HG03558 (cell line): ENCODE data around the gene WFDC12.

ENCODE experiments used
- ATAC-seq: cut with Tn5 transposase; IDR thresholded peaks from one replicate; pipeline ENCODE4 v1.9.1; 2021; ENCODE audit warnings: moderate number of reproducible peaks; ENCODE audit not compliant: unreplicated experiment; ENCODE audit errors: extremely low read depth

The WFDC12 gene

GRCh38 chr20:45115829-45116228 lies 8.4 kb downstream of the WFDC12 start:
- no peak for ATAC-seq

DNA sequence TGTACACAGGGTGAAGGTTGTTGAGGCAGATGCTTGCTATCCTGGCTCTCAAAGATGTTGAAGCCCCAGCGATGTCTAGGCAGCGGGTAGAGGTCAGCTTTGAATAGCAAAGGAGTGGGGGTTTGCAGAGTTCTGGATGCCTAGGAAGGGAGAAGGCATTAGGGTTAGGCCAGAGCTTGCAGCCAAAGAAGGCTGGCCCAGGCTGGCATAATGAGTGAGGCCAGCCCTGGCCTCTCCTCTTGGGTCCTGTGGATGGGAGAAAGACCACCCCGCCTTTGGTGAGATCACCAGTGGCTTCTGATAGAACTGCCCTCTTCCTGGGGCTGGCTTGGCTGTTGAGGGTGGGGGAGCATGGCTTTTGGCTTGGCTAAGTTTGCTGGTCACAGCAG lies 8.9 kb downstream of the WFDC12 start:
- ATAC-seq = no peak

DNA sequence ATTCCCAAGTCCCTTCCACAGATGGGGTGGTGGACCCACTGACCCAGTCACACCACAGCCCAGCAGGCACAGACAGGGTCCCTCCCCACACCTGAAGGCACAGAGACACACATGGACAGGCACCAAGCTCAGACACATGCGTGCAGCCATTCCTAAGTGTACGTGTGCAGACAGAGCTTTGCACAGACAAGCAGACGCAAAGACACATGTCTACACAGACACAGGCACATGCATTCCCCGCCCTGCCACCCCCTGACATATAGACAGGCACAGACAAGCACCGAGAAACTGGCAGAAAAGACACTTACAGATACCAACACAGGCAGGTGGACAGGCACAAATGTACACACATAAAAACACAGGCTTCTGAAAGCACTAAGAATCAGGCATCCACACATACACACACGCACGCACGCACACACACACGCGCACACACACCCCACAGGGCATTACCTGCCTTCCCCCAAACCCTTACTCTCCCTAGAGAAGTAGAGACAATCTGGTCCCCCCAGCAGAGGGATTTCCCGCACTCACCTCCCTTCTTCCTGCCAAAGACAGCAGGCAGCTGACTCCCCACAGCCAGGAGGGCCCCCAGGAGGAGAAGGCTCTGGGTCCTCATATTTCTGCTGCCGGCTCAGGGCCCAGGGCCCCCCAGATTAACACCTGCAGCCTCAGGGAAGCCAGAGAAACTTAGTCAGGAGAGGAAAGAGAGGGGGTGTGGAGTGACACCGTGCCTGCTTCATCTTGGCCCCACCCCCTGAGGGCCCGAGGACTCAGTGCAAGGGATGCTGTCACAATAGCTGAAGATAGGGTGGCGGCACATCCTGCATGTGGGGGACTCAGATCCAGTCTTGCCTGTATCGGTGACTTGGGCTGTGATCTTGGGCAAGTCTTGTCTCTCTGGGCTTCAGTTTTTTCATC lies 9.5 kb downstream of the WFDC12 start, which contains the start of gene WFDC5:
WFDC5 (minus strand) TSS at position 710 of the 921 bp plus-strand sequence; CDS start at position 619, 91 bp downstream.
- no peak for ATAC-seq

DNA sequence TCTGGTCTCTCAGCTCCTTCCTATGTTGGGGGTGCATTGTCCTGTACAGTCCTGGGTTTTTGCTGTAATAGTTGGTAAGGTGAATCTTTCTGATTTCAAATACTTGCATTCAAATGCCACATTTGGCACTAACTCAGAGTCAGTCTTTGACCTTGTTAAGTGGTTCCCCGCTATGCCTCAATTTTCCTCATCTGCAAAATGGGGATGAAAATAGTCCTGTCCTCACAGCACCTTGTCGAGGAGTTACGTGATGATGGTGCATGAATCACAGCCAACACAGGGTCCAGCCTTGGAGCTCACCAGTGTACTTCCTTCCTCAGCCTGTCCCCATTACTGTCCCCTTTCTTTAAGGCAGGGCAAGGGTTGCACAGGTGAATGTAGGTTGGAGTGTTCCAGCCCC lies 10.4 kb downstream of the WFDC12 start:
- ATAC-seq = no peak

GRCh38 chr20:45112754-45113153 lies 11.5 kb downstream of the WFDC12 start:
- ATAC-seq = no peak

GRCh38 chr20:45111799-45112471 lies 12.3 kb downstream of the WFDC12 start:
- ATAC-seq = no peak

GRCh38 chr20:45111285-45111684 lies 13.0 kb downstream of the WFDC12 start:
- no peak for ATAC-seq

DNA sequence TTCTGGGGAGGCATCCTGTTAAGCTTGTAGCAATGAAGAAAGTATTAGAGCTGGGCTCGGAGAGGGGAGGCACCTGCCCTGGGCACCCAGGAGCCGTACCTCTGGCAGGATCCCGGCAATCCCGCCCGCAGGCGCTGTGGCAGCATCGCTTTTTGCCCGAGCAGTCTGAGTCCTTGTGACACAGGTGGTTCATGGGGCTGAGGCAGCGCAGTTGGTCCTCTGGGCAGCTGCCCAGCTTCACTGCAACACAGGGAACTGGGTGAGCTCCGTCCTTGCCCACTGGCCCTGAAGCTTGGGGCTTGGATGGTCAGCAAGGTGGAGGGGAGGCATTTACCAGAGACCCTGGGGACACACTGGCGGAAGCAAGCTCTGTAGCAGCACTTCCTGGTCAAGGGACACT lies 14.0 kb downstream of the WFDC12 start:
- ATAC-seq = no peak

DNA sequence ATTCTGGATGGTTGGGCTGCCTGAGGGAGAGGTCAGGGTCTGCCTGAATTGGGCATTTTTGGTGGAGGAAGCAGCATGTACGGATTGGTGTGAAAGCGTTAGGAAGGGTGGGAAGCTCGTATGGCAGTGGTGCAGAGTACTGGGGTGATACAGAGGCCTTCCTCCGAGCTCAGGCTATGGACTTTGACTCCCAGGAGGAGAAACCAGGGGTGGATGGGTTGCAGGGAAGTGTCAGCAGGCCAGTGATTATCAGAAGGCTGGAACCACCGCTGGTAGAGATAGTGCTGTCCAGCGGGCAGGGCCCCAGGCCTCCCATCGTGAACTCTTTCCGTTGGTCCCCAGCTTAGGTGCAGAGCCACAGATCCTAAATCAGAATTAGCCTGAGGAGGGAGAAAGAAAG lies 14.6 kb downstream of the WFDC12 start:
- ATAC-seq = no peak

DNA sequence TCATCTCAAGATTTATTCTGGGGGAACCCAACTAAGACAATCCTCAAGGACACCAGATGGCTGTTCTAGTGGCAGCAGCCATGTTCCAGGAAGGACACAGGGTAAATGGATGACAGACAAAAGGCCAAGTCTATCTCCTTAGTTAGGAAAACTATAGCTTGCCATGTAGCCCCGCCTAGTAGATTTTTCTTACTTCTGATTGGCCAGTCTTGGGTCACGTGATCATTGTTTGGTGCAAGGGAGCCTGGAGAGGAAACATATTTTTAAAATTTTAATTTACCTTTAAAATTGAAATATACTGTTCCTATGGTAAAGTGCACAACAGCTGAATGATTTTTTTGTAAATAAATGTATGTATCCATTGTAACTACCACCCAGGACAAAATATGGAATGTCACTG lies 18.9 kb downstream of the WFDC12 start:
- no peak for ATAC-seq

GRCh38 chr20:45104786-45105185 lies 19.5 kb downstream of the WFDC12 start:
- ATAC-seq = no peak

DNA sequence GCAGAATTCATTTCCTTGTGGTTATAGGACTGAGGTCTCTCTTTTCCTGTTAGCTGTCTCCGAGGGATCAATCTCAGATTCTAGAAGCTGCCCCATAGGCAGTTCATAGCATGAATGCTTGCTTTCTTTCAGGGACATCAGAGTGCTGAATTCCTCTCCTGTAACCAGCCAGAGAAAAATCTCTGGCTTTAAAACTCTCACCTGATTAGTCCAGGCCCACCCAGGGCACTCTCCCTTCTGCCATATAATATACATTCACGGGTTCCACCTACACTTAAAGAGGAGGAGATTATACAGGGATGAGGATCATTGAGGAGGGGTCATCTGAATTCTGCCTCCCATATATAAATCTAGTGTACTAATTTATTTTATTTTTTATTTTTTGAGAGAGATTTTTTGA lies 21.2 kb downstream of the WFDC12 start:
- no peak for ATAC-seq

DNA sequence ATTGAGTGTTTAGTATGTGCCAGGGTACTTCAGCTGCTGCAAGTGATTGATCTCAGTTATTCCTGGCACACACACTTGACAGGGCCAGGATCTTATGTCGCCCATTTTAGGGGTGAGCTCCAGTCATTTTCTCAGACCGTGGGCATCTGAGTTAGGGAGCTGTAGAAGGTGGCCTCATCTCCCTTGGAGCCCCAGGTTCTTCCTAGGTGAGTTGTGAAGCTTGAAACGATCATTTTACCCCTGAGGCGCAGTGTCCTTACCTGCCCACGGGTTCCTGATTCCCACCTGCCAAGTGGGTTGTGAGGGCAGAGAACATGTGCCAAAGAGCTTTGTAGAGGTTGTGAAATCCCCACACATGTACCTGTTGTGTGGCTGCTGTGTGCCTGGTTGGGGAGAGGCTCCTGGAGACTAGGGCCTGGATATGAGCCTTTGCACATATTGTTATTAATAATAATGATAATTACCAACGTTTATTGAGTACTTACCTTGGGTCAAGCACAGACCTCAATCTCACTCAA lies 22.9 kb downstream of the WFDC12 start:
- no peak for ATAC-seq

DNA sequence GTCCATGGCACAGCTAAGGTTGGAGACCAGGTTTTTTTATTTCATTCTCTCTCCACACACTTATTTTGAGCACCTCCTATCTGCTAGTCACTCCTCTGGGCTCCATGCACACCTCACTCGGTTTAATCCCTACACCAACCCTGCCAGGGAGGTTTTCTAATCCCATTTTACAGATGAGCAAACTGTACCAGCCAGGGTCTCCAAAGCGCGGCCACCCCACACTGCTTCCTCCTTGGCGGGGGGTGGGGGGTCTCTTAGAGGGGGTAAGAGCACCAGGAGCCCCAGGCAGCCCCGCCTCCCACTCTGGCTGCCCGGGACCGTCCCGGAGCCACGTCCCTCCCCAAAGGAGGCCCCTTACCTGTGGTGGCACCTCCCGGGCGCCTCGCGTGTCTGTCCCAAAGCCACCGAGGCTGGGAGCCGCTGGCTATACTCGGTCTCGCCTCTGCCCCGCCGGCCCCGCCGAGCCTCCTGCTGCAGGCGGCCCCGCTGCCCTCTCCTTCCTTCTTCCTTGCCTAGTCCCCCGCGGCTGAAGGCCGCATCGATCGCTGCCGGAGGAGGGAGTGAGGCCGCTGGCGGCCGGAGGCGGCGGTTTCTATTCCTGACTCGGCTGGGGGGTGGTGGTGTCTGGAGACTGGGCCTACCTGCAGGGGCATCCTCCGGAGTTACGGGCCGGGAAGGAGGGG lies 23.6 kb downstream of the WFDC12 start, which contains the start of gene KCNS1:
KCNS1 (minus strand) TSS at position 565 of the 683 bp plus-strand sequence. CDS start 1,891 bp downstream, outside the sequence.
- ATAC-seq = no peak

DNA sequence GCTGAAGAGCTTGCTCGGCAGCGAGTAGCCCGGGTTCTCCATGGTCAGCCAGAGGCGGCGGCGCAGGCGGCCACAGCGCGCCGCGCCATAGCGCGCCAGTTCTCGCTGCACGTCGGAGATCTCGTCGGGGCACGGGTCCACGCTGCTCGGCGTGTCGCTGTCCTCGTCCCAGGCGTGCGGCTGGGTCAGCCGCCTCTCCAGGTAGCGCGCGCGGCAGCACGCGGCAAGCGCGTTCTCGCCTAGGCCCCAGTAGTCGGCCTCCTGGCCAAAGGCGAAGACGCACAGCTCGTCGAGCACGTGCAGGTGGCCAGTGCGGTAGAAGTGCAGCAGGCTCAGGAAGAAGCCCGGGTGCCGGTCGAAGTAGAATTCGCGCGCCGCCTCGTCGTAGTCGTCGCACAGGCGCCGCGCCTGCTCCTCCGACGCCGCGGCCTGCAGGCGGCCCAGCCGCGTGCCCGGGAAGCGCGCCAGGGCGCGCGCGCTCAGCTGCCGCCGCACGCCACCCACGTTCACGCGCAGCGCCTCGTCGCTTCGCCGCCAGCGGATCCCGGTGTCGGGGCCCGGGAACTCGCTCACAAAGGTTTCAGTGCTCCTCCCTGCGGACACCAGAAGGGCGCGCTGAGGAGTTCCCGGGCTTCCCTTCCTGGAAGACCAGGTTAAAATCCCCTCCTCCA lies 26.0 kb downstream of the WFDC12 start:
- ATAC-seq = no peak

DNA sequence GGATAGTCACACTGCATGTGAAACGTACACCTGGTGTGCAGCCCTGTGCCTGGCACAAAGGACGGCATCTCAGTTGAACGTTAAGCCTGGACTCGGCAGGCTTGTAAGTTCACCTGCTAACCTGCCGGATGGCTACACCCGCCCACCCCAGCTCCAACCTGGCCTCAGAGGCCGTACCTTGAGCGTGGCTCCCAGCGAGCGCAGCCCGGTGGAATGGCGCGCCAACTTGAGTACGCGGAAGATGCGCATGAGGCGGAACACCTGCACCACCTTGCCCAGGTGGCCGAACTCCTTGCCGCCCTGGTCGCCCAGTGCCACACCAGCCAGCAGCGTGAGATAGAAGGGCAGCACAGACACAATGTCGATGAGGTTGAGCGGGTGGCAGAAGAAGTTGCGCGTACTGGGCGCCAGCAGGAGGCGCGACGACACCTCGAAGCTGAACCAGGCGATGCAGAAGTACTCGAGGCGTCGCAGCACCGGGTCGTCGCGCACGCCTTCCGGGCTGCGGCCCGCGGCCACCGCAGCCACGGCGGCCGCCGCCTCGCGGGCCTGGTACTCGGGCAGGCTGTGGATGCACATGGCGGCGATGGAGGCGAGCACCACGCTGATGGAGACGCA lies 26.7 kb downstream of the WFDC12 start:
- ATAC-seq = no peak

- ATAC-seq = no peak
Measured at GRCh38 chr20:45096781-45097180, 27.5 kb downstream of the WFDC12 start.

- ATAC-seq = no peak
Measured at GRCh38 chr20:45095805-45096238, 28.4 kb downstream of the WFDC12 start.

DNA sequence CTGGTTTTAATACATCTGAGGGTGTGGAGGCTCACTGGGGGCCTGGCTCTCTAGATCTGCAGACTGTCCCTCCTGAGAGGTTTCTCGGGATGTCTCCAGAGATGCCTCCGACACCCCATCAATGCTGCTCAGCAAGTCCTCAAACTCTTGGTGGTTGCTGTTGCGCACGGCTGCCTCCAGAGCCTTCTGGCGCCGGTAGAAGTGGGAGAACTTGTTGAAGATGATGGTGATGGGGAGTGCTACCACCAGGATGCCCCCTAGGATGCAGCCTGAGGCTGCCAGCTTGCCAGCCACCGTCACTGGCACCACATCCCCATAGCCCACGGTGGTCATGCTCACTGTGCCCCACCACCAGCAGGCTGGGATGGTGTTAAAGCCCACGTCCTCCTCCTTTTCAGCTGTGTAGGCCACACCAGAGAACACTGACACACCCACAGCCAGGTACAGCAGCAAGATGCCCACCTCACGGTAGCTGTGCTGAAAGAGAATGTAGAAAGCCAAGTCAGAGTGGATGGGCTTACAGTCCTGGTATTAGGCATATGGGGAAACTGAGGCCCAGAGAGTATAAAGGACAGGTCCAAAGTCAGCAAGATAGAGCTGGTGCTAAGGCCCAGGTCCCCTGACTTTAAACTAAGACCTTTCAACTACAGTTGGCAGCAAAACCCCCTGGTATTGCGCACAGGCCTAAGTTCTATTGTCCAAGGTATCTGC lies 29.2 kb downstream of the WFDC12 start:
- ATAC-seq = no peak
